Dermis blood vessel endothelial cell (primary cell): Measurements from ENCODE around the gene FCF1. TPM values are rescaled to one million over a fixed set of nuclear protein-coding genes. Genes with fewer than 3 reads are reported as not detected.

Experiments
- DNase-seq: peaks from one replicate; pipeline ENCODE4 v3.0.0; 2010
- total RNA-seq: library from RNA; depleted of rRNA; stranded (reverse); fragments of >200 nt; gene quantifications from 2 replicates; pipeline ENCODE4 v1.2.3, GENCODE V29; 2014

The FCF1 gene
- total RNA-seq, 1 donor from 2014 or later = 29.6 TPM

DNA sequence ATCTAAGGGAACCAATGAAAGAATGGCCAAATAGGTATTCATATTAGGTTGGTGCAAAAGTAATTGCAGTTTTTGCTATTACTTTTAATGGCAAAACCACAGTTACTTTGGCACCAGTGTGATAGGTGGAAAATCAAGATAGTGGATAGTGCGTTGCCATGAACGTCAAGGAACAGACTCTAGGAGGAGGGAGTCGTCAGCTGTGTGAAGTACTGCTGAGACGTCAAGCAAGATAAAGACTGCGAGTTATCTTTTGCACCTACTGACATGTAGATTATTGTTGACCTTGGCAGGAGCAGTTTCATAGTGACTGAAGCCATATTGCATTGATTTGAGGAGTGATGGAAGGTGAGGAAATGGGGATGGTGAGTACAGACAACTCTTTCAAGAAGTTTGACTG, 58.5 kb downstream of the FCF1 start:
- DNase-seq = no peak

DNA sequence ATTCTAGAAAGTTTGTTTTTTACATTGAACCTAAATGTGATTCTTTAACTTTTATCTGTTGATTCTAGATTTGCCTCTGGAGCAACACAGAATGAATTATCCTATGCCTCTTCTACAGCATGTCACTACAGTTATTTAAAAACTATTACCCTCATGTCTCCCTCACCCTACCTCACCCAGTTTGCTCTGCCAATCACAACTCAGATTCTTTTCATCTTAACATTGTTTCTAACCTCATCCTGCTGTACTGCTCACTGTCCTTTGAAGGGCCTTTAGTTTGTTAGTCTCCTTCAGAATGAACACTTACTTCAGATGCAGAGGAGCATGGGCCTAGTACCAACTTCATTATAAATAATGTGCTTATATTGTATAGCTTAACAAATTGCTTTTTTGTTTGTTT, 71.7 kb downstream of the FCF1 start:
- DNase-seq = no peak

DNA sequence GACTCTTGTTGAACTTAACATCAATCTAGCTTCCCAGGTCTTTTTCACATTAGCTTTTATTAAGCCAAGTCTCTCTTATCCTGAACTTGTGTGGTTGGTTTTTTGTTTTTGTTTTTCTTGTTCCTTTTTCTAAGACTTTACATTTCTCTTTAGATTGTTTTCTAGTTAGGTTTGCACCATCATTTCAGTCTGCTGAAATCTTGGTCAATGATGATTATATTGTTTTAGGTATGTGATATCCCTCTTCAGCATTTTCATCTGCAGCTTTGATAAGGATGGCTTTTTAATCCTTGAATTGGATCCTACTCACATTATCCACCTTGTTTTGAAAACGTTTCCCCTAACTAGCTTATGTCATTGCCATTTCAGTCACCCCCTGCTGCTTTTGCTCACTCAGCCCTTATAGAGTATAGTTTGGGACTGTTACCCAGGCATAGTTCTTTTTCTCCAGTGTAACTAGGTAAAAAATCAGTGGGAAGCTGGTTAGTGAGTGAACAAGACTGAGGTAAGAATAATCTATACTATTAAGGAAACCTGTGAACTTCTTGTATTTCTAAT, 72.2 kb downstream of the FCF1 start:
- no peak for DNase-seq

DNA sequence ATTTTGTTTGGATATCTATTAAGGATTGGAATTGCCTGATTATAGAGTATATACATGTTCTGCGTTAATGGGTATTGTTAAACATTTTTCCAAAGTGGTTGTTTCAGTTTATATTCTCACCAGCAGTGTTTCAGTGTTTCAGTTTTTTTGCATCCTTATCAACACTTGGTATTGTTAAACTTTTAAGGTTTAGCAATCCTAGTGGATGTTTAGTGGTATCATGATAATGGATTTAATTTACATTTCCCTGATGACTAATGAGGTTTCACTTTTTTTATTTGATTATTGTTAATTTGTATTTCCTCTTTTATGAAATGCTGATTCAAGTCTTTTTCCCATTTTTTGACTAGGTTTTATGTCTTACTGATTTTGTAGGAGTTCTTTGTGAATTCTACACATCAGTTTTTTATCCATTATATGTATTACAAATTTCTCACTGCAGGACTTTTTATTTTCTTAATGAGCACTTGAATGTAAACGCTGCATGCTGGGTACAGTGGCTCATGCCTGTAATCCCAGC, 73.9 kb downstream of the FCF1 start:
- DNase-seq = no peak

Other genes with a start within 250 kb of the FCF1 start
- 205 and 322 TPM in 2 replicates for gene NPC2, start 219.8 kb upstream of the FCF1 start, total RNA-seq
- 17.0 and 19.1 TPM in 2 replicates for gene ISCA2, start 219.4 kb upstream of the FCF1 start, total RNA-seq
- 89.2 and 90.5 TPM in 2 replicates for gene LTBP2, start 100.9 kb upstream of the FCF1 start, total RNA-seq
- gene AREL1, start 64 bp upstream of the FCF1 start, total RNA-seq = 27.6 and 33.9 TPM in 2 replicates
- gene YLPM1, start 50.2 kb downstream of the FCF1 start, total RNA-seq = 32.3 and 45.9 TPM in 2 replicates
- not detected in 2 replicates for gene PROX2, start 163.0 kb downstream of the FCF1 start, total RNA-seq
- gene DLST, start 168.8 kb downstream of the FCF1 start, total RNA-seq = 58.0 and 91.4 TPM in 2 replicates
- gene RPS6KL1, start 210.1 kb downstream of the FCF1 start, total RNA-seq = 10.4 and 12.4 TPM in 2 replicates
- gene PGF, start 242.5 kb downstream of the FCF1 start, total RNA-seq = 126 and 252 TPM in 2 replicates